HepG2 (cell line): ENCODE measurements around the gene ERCC5. TPM values are rescaled to one million over a fixed set of nuclear protein-coding genes. Genes with fewer than 3 reads are reported as not detected.

Source experiments
- AGO1 ChIP-seq: fragments of 200-400 bp; formaldehyde crosslinking; IDR thresholded peaks from 2 replicates; pipeline ENCODE4 v1.6.1; 2017; ENCODE audit warnings: mild to moderate bottlenecking, low read depth, low read length, moderate library complexity; ENCODE audit not compliant: poor library complexity, severe bottlenecking
- CBX5 ChIP-seq: sonication (generic); formaldehyde crosslinking; IDR thresholded peaks from 2 replicates; pipeline ENCODE4 v1.4.0; 2020; ENCODE audit warnings: missing genetic modification reagents, borderline replicate concordance
- ELK4 ChIP-seq: sonication (generic); formaldehyde crosslinking; IDR thresholded peaks from 2 replicates; pipeline ENCODE4 v1.9.0; 2021; ENCODE audit warnings: missing genetic modification reagents, borderline replicate concordance
- FOXK1 ChIP-seq: sonication (generic); formaldehyde crosslinking; IDR thresholded peaks from 2 replicates; pipeline ENCODE4 v1.4.0; 2020; ENCODE audit warnings: low read depth, missing genetic modification reagents, borderline replicate concordance
- GATA4 ChIP-seq: sonication (generic); IDR thresholded peaks from 2 replicates; pipeline ENCODE4 v1.6.1; 2016; ENCODE audit warnings: antibody characterized with exemption, low read depth, borderline replicate concordance
- GPN1 ChIP-seq: sonication (generic); formaldehyde crosslinking; IDR thresholded peaks from 2 replicates; pipeline ENCODE4 v1.5.1; 2020; ENCODE audit warnings: missing genetic modification reagents, borderline replicate concordance
- HCFC1 ChIP-seq: fragments of 150-350 bp; IDR thresholded peaks from 2 replicates; pipeline ENCODE4 v1.6.1; 2014; ENCODE audit warnings: low read depth, low read length
- HOXA5 ChIP-seq: sonication (generic); formaldehyde crosslinking; IDR thresholded peaks from 2 replicates; pipeline ENCODE4 v1.4.0; 2020; ENCODE audit warnings: missing genetic modification reagents
- JDP2 ChIP-seq: sonication (generic); formaldehyde crosslinking; IDR thresholded peaks from 2 replicates; pipeline ENCODE4 v1.8.1; 2022; ENCODE audit warnings: missing genetic modification reagents, borderline replicate concordance
- MLXIP ChIP-seq: sonication (generic); formaldehyde crosslinking; IDR thresholded peaks from 2 replicates; pipeline ENCODE4 v1.9.0; 2021; ENCODE audit warnings: missing genetic modification reagents, borderline replicate concordance
- POLR2AphosphoS2 ChIP-seq: IDR thresholded peaks from 2 replicates; pipeline ENCODE4 v1.6.1; 2011; ENCODE audit warnings: low read depth, low read length, improper control_type of control experiment
- SAFB2 ChIP-seq: sonication (generic); formaldehyde crosslinking; IDR thresholded peaks from 2 replicates; pipeline ENCODE4 v1.5.1; 2020; ENCODE audit warnings: missing genetic modification reagents, low read depth, mild to moderate bottlenecking, borderline replicate concordance
- SMAD9 ChIP-seq: sonication (generic); formaldehyde crosslinking; IDR thresholded peaks from 2 replicates; pipeline ENCODE4 v1.5.1; 2020; ENCODE audit warnings: mild to moderate bottlenecking, missing genetic modification reagents
- TBX3 ChIP-seq: fragments of 450-650 bp; IDR thresholded peaks from 2 replicates; pipeline ENCODE4 v1.6.1; 2017; ENCODE audit warnings: antibody characterized with exemption, mild to moderate bottlenecking, inconsistent platforms, borderline replicate concordance
- ZBTB38 ChIP-seq: sonication (generic); formaldehyde crosslinking; IDR thresholded peaks from 2 replicates; pipeline ENCODE4 v1.5.1; 2020; ENCODE audit warnings: mild to moderate bottlenecking, missing genetic modification reagents
- ZNF263 ChIP-seq: sonication (generic); formaldehyde crosslinking; IDR thresholded peaks from 2 replicates; pipeline ENCODE4 v1.4.0; 2020; ENCODE audit warnings: missing genetic modification reagents
- ZNF331 ChIP-seq: sonication (generic); formaldehyde crosslinking; IDR thresholded peaks from 2 replicates; pipeline ENCODE4 v1.4.0; 2020; ENCODE audit warnings: missing genetic modification reagents
- ZNF34 ChIP-seq: sonication (generic); formaldehyde crosslinking; IDR thresholded peaks from 2 replicates; pipeline ENCODE4 v1.4.0; 2020; ENCODE audit warnings: mild to moderate bottlenecking, missing genetic modification reagents, borderline replicate concordance
- ZNF513 ChIP-seq: sonication (generic); formaldehyde crosslinking; conservative IDR thresholded peaks from 2 replicates; pipeline ENCODE4 v1.5.0; 2020; ENCODE audit warnings: missing genetic modification reagents
- ZNF546 ChIP-seq: sonication (generic); formaldehyde crosslinking; conservative IDR thresholded peaks from 2 replicates; pipeline ENCODE4 v1.8.1; 2023; ENCODE audit warnings: mild to moderate bottlenecking, missing genetic modification reagents
- ZNF550 ChIP-seq: sonication (generic); formaldehyde crosslinking; IDR thresholded peaks from 2 replicates; pipeline ENCODE4 v1.4.0; 2020; ENCODE audit warnings: mild to moderate bottlenecking, missing genetic modification reagents, borderline replicate concordance
- ZNF891 ChIP-seq: sonication (generic); formaldehyde crosslinking; IDR thresholded peaks from 2 replicates; pipeline ENCODE4 v1.5.0; 2020; ENCODE audit warnings: mild to moderate bottlenecking, missing genetic modification reagents
- polyA plus RNA-seq, 8 experiments: library from polyadenylated mRNA; depleted of rRNA in 3 of 8; stranded (reverse) in 7 of 8; unstranded in 1 of 8; fragments of >200 nt; fragmentation: Illumina TruSeq in 4 of 8; extraction: Trizol in 4 of 8; gene quantifications; 2 replicates each; pipeline versions ENCODE4 v1.2.1 to v1.2.3, GENCODE V29; 2011 to 2016; ENCODE audit warnings: low read depth in 4 of 8, missing spikeins in 1 of 8, mixed read lengths in 1 of 8; ENCODE audit not compliant: insufficient read depth in 1 of 8
- total RNA-seq, 5 experiments: library from RNA; depleted of rRNA; stranded (reverse); fragments of >200 nt; fragmentation: Illumina TruSeq; extraction: Trizol; gene quantifications; 2 replicates each; pipeline ENCODE4 v1.2.3, GENCODE V29; 2016; ENCODE audit warnings: low read depth in 1 of 5

Gene ERCC5
- total and polyA plus RNA-seq, 2 of the 13 experiments (the other 11 are each of a cell fraction or from before 2014, with no cell fraction given), result 12.9 to 35.5 TPM

GRCh38 chr13:102798581-102799425 lies 47.0 kb upstream of the ERCC5 start, which contains the start of the genes BIVM and POGLUT2 (continued):
- TF ChIP-seq HOXA5 (no peak; the same call in 1 of the 2 replicates), AGO1 (no peak), ZNF550 (no peak), TBX3 (no peak), JDP2 (CRISPR knock-in tag) (no peak), HCFC1 (peak; percentile 95), MLXIP (CRISPR knock-in tag) (no peak), POLR2AphosphoS2 (no peak), ZNF331 (CRISPR knock-in tag) (no peak), ZNF891 (no peak), ZBTB38 (CRISPR knock-in tag) (no peak; the same call in 1 of the 2 replicates), ZNF546 (no peak; the same call in 1 of the 2 replicates), ZNF513 (CRISPR knock-in tag) (no peak), ZNF263 (CRISPR knock-in tag) (0 out of 2 replicates have a peak, but pooled peaks have one; percentile 10), FOXK1 (CRISPR knock-in tag) (peak; percentile 53; the same call in 1 of the 2 replicates), ZNF34 (CRISPR knock-in tag) (0 out of 2 replicates have a peak, but pooled peaks have one; percentile 57), SAFB2 (CRISPR knock-in tag) (peak; percentile 38; the same call in 1 of the 2 replicates), GATA4 (no peak), CBX5 (no peak), GPN1 (no peak), SMAD9 (CRISPR knock-in tag) (no peak), ELK4 (CRISPR knock-in tag) (no peak)
